Activated CD8-positive, alpha-beta T cell treated with anti-CD3 and anti-CD28 coated beads for 36 hours (primary cell): ENCODE data around the gene PTPRK. TPM values are rescaled to one million over a fixed set of nuclear protein-coding genes. Genes with fewer than 3 reads are reported as not detected.

Experiments
- ATAC-seq: fragments of 200-7000 bp; cut with Tn5 transposase; one replicate; pipeline ENCODE4 v1.10.0; 2021; ENCODE audit warnings: mild to moderate bottlenecking, moderate library complexity
- CTCF ChIA-PET: fragments of 350-600 bp; sonication (Branson Sonifier 250); formaldehyde crosslinking; loops from one replicate; lab custom pipeline; 2021; ENCODE audit warnings: antibody characterized with exemption; lab: Charles Lee
- POLR2A ChIA-PET: fragments of 350-600 bp; sonication (Branson Sonifier 250); formaldehyde crosslinking; loops from one replicate; lab custom pipeline; 2021; ENCODE audit warnings: antibody characterized with exemption; lab: Charles Lee
- DNase-seq: peaks from one replicate; pipeline ENCODE4 v3.0.0-alpha.2; 2020
- H3K27ac Mint-ChIP-seq: one replicate; pipeline ENCODE4 v1.8.0; 2021; ENCODE audit warnings: mild to moderate bottlenecking, mixed read lengths
- H3K27me3 Mint-ChIP-seq: one replicate; pipeline ENCODE4 v1.8.0; 2021; ENCODE audit warnings: mixed read lengths
- H3K36me3 Mint-ChIP-seq: one replicate; pipeline ENCODE4 v1.8.0; 2021; ENCODE audit warnings: low read depth, mixed read lengths
- H3K4me1 Mint-ChIP-seq: one replicate; pipeline ENCODE4 v1.8.0; 2021; ENCODE audit warnings: low read depth, mixed read lengths
- H3K4me3 Mint-ChIP-seq: one replicate; pipeline ENCODE4 v1.8.0; 2021; ENCODE audit warnings: mild to moderate bottlenecking, moderate library complexity, mixed read lengths
- H3K9me3 Mint-ChIP-seq: one replicate; pipeline ENCODE4 v1.8.0; 2021; ENCODE audit warnings: mixed read lengths
- intact Hi-C: fragments of 100-400 bp; cut with micrococcal nuclease; formaldehyde crosslinking; loops from one replicate; pipeline ENCODE4 v1.10.0; 2022
- total RNA-seq, 2 experiments: library from RNA; stranded (reverse); gene quantifications; one replicate each; pipeline ENCODE4 v1.2.3, GENCODE V29; 2021
- TF ChIP-seq, protein P1 (sequence below): fragments of 200-600 bp; IDR thresholded peaks from one replicate; pipeline ENCODE4 v1.8.0; 2022; ENCODE audit warnings: antibody characterized with exemption, mild to moderate bottlenecking

Gene PTPRK
- total RNA-seq, 2 experiments from 2014 or later, result 7.7 to 8.9 TPM

DNA sequence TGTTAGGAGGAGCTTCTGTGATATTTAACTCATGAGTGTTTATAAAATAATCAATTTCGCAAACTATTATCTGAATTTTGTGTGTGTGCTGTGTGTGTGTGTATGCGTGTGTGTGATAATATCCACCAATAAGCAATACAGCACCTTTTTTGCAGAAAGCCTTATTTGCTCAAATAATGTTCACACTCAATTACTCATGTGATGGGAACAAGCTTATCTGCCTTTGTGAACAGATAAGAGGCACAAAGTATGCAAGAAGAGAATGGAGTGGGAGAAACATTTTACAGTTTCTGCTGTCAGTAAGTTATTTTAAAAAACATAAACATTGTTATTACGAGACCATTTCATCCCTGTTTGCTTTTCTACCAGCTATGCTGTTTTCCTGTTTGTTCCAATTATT is 36.7 kb upstream of the PTPRK start:
- Mint-ChIP-seq H3K4me3 (no peak overlapping the region), H3K9me3 (no peaks in the 10 kb centered on the region), H3K4me1 (no peaks in the 10 kb centered on the region), H3K27ac (no peak overlapping the region), H3K36me3 (no peaks in the 10 kb centered on the region), H3K27me3 (peaks cover 9% of the 10 kb centered on the region)
- CTCF ChIA-PET, result no interaction called here
- intact Hi-C loops, result no loop called here
- TF ChIP-seq, protein P1, sequence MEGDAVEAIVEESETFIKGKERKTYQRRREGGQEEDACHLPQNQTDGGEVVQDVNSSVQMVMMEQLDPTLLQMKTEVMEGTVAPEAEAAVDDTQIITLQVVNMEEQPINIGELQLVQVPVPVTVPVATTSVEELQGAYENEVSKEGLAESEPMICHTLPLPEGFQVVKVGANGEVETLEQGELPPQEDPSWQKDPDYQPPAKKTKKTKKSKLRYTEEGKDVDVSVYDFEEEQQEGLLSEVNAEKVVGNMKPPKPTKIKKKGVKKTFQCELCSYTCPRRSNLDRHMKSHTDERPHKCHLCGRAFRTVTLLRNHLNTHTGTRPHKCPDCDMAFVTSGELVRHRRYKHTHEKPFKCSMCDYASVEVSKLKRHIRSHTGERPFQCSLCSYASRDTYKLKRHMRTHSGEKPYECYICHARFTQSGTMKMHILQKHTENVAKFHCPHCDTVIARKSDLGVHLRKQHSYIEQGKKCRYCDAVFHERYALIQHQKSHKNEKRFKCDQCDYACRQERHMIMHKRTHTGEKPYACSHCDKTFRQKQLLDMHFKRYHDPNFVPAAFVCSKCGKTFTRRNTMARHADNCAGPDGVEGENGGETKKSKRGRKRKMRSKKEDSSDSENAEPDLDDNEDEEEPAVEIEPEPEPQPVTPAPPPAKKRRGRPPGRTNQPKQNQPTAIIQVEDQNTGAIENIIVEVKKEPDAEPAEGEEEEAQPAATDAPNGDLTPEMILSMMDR, result no peak
- POLR2A ChIA-PET, result interaction anchor here (0.7 kb wide), 1 partner anchor 1573 kb away, joined by 3 read pairs; no protein-coding TSS in a partner anchor
- ATAC-seq (no peak), DNase-seq (no peak)

DNA sequence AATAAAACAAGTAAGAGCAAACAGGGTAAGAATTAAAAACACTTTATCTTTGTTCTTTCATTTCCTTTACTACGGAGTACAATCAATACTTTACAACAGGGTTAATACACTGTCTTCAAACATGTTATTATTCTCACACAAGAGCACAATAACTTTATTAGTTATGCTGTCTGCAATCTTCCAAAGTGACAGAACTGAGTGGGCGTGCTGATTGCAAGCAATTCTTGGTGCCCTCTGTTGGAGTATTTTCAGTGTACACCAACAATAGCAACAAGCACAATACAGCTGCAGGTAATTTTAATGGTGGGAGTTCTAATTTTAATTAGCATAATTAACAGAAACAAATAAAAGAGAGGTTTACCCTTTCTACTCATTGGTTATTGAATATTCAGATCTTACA is 33.9 kb upstream of the PTPRK start:
- TF ChIP-seq, protein P1, result no peak
- DNase-seq (no peak), ATAC-seq (no peak)
- no peaks in the 10 kb centered on the region for H3K9me3 Mint-ChIP-seq
- peaks cover 5% of the 10 kb centered on the region for H3K27me3 Mint-ChIP-seq
- H3K36me3 Mint-ChIP-seq, result no peaks in the 10 kb centered on the region
- intact Hi-C loops, result no loop called here
- H3K27ac Mint-ChIP-seq, result no peak overlapping the region
- no peak overlapping the region for H3K4me3 Mint-ChIP-seq
- H3K4me1 Mint-ChIP-seq, result no peaks in the 10 kb centered on the region
- ChIA-PET POLR2A (no interaction called here), CTCF (no interaction called here)

DNA sequence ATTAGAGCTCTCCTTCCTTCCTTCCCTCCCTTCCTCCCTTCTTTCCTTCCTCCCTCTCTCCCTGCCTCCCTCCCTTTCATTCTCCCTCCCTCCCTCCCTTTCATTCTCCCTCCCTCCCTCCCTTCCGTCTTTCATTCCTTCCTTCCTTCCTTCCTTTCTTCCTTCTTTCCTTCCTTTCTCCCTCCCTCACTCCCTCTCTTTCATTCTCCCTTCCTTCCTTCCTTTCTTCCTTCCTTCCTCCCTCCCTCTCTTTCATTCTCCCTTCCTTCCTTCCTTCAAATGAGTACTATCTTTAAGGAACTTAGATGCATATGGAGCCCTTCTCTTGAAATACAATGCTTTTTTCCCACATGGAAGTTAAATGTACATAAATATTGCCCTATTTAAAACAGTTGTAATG is 20.9 kb upstream of the PTPRK start:
- Mint-ChIP-seq H3K4me3 (no peak overlapping the region), H3K9me3 (peaks cover 4% of the 10 kb centered on the region), H3K27me3 (peaks cover 9% of the 10 kb centered on the region), H3K27ac (no peak overlapping the region), H3K36me3 (no peaks in the 10 kb centered on the region), H3K4me1 (no peaks in the 10 kb centered on the region)
- no peak for ATAC-seq
- CTCF ChIA-PET, result no interaction called here
- TF ChIP-seq, protein P1, result no peak
- intact Hi-C loops, result no loop called here
- no peak for DNase-seq
- POLR2A ChIA-PET, result no interaction called here

DNA sequence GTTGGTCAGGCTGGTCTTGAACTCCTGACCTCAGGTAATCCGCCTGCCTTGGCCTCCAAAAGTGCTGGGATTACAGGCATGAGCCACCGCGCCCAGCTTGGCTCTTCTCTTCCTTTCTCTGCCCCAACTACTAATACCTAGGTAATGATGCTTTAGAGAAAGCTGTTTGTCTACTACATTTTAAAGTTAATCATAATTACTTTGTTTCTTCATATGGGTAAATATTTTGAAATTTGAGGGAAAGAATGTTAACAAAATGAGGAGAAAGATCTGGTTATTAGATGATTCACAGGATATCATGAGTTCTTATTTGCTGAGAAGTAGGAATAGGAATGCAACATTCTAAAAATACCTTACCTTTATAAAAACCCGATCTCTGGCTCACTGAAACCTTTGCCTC is 18.4 kb upstream of the PTPRK start:
- DNase-seq, result no peak
- TF ChIP-seq, protein P1, result no peak
- H3K27me3 Mint-ChIP-seq, result peaks cover 12% of the 10 kb centered on the region
- H3K27ac Mint-ChIP-seq, result no peak overlapping the region
- no peak overlapping the region for H3K4me3 Mint-ChIP-seq
- H3K9me3 Mint-ChIP-seq, result no peaks in the 10 kb centered on the region
- ChIA-PET POLR2A (no interaction called here), CTCF (no interaction called here)
- intact Hi-C loops, result no loop called here
- no peaks in the 10 kb centered on the region for H3K4me1 Mint-ChIP-seq
- ATAC-seq, result no peak
- H3K36me3 Mint-ChIP-seq, result no peaks in the 10 kb centered on the region

DNA sequence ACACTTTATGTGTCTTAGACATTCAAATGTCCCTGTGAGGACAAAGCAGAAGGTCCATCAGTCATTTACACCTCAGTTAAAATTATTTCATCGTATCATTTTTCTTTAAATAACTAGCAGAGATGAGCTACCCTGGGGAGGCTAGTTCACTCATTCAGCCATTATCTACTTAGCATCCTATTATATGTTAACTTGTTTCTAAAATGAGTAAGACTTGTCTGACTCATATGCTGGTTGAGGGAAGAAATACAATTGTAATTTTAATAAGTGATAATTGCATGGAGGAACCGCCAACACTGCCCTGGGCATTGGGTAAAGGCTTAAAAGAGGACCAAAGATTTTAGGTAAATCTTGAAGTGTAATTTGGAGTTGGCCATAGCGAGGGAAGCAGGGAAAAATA is 12.4 kb upstream of the PTPRK start:
- H3K4me1 Mint-ChIP-seq, result peaks cover 5% of the 10 kb centered on the region
- H3K4me3 Mint-ChIP-seq, result no peak overlapping the region
- ChIA-PET POLR2A (interaction anchor here (0.6 to 0.7 kb wide), 2 partner anchors 72 to 656 kb away, joined by 3 to 6 read pairs; no protein-coding TSS in a partner anchor), CTCF (no interaction called here)
- ATAC-seq (no peak), DNase-seq (no peak)
- H3K27ac Mint-ChIP-seq, result no peak overlapping the region
- no peaks in the 10 kb centered on the region for H3K36me3 Mint-ChIP-seq
- TF ChIP-seq, protein P1, result no peak
- intact Hi-C loops, result no loop called here
- H3K9me3 Mint-ChIP-seq, result no peaks in the 10 kb centered on the region
- H3K27me3 Mint-ChIP-seq, result peaks cover 12% of the 10 kb centered on the region
